Uterus (tissue), 4 donors: ENCODE measurements around the gene HOXA13. TPM values are rescaled to one million over a fixed set of nuclear protein-coding genes. Genes with fewer than 3 reads are reported as not detected.

Source experiments
- DNase-seq, 2 donors: peaks; one replicate each; pipeline ENCODE4 v3.0.0-alpha.2; 2019 to 2020
- H3K27ac ChIP-seq, 2 donors: fragments of 200-600 bp; sonication (generic); 1 replicate in 1 of 2; 2 replicates in 1 of 2; pipeline ENCODE4 v1.5.1; 2016 to 2018
- H3K27me3 ChIP-seq, 2 donors: fragments of 200-600 bp; sonication (generic); one replicate each; pipeline ENCODE4 v1.5.1; 2018 to 2019; ENCODE audit warnings: control low read depth in 1 of 2
- H3K36me3 ChIP-seq, 2 donors: fragments of 200-600 bp; sonication (generic); one replicate each; pipeline ENCODE4 v1.5.1; 2019; ENCODE audit warnings: control low read depth in 1 of 2
- H3K4me1 ChIP-seq, 2 donors: fragments of 200-600 bp; sonication (generic); one replicate each; pipeline ENCODE4 v1.5.1; 2018 to 2019; ENCODE audit warnings: control low read depth in 1 of 2
- H3K4me3 ChIP-seq, 2 donors: fragments of 200-600 bp; sonication (generic); 1 replicate in 1 of 2; 2 replicates in 1 of 2; pipeline ENCODE4 v1.5.1; 2018 to 2019; ENCODE audit warnings: mild to moderate bottlenecking in 1 of 2
- H3K9me3 ChIP-seq, 2 donors: fragments of 200-600 bp; sonication (generic); one replicate each; pipeline ENCODE4 v1.5.1; 2019; ENCODE audit warnings: control low read depth in 1 of 2
- CTCF ChIP-seq, 4 experiments: fragments of 200-600 bp in 2 of 4; fragments of 450-650 bp in 2 of 4; sonication (generic) in 2 of 4; IDR thresholded peaks; one replicate each; pipeline ENCODE4 v1.5.1; 2016 to 2019; ENCODE audit warnings: antibody characterized with exemption in 4 of 4, mild to moderate bottlenecking in 2 of 4, moderate library complexity in 1 of 4
- POLR2A ChIP-seq, 2 donors: fragments of 450-650 bp; IDR thresholded peaks; one replicate each; pipeline ENCODE4 v1.6.1; 2016; ENCODE audit warnings: antibody characterized with exemption in 2 of 2, mild to moderate bottlenecking in 1 of 2, moderate library complexity in 1 of 2
- intact Hi-C: fragments of 100-400 bp; cut with DNase I; formaldehyde crosslinking; loops from one replicate; pipeline ENCODE4 v1.15.1; 2023; ENCODE audit warnings: low total_unique reads
- total RNA-seq, 4 donors: library from RNA; depleted of rRNA in 3 of 4; stranded (reverse); fragments of >200 nt in 3 of 4; gene quantifications; one replicate each; pipeline versions ENCODE4 v1.1.0 to v1.2.4, GENCODE V29; 2014 to 2023
- donor health status: DM: yes; HTN: yes; CAD: no.

Gene HOXA13
- total RNA-seq, 4 donors from 2014 or later, result 0.40 to 27.5 (median 1.1) TPM

- Histone ChIP-seq H3K4me1 (no peaks in the 10 kb centered on the region), H3K27ac (peak within 1 kb of the TSS; percentile 94 to 96), H3K36me3 (no peaks in the 10 kb centered on the region), H3K27me3 (no peaks in the 10 kb centered on the region), H3K9me3 (no peaks in the 10 kb centered on the region), H3K4me3 (peak within 1 kb of the TSS; percentile 58 to 66)
- peak; percentile 87 to 88 for DNase-seq
- intact Hi-C loops, result no loop called here
- no peak for TF ChIP-seq CTCF (IDR thresholded peaks at IDR 0.05)
- TF ChIP-seq POLR2A (IDR thresholded peaks at IDR 0.05), result peak; percentile 54 to 68
Measured at GRCh38 chr7:27173956-27174873, 25.7 kb downstream of the HOXA13 start, which contains the start of gene HOXA10. TSS of gene HOXA10 (minus strand) at chr7:27174320. CDS start at chr7:27174306, 14 bp downstream.

- intact Hi-C loops, result no loop called here
- peak; percentile 28 to 45 for DNase-seq
- peak overlapping the region; percentile 94 to 96 for H3K27ac ChIP-seq
- no peak for TF ChIP-seq CTCF (IDR thresholded peaks at IDR 0.05)
- TF ChIP-seq POLR2A (IDR thresholded peaks at IDR 0.05), result no peak
- no peaks in the 10 kb centered on the region for H3K36me3 ChIP-seq
- no peaks in the 10 kb centered on the region for H3K27me3 ChIP-seq
- H3K4me3 ChIP-seq, result peak overlapping the region; percentile 58 to 66
- no peaks in the 10 kb centered on the region for H3K4me1 ChIP-seq
- no peaks in the 10 kb centered on the region for H3K9me3 ChIP-seq
Measured at GRCh38 chr7:27173511-27173955, 26.4 kb downstream of the HOXA13 start.

- peak; percentile 60 to 68 for TF ChIP-seq POLR2A (IDR thresholded peaks at IDR 0.05)
- no peak for TF ChIP-seq CTCF (IDR thresholded peaks at IDR 0.05)
- Histone ChIP-seq H3K27ac (peak overlapping the region; percentile 94 to 96), H3K9me3 (no peaks in the 10 kb centered on the region), H3K27me3 (no peaks in the 10 kb centered on the region), H3K4me3 (peak overlapping the region; percentile 58 to 66), H3K4me1 (no peaks in the 10 kb centered on the region), H3K36me3 (no peaks in the 10 kb centered on the region)
- intact Hi-C loops, result no loop called here
- peak; percentile 94 to 96 for DNase-seq
Measured at GRCh38 chr7:27172823-27173510, 26.9 kb downstream of the HOXA13 start.

- TF ChIP-seq CTCF (IDR thresholded peaks at IDR 0.05), result no peak
- TF ChIP-seq POLR2A (IDR thresholded peaks at IDR 0.05), result no peak
- DNase-seq, result no peak
- Histone ChIP-seq H3K4me1 (no peaks in the 10 kb centered on the region), H3K27ac (peak overlapping the region; percentile 94 to 96), H3K27me3 (no peaks in the 10 kb centered on the region), H3K9me3 (no peaks in the 10 kb centered on the region), H3K36me3 (no peaks in the 10 kb centered on the region), H3K4me3 (peak overlapping the region; percentile 58 to 66)
- intact Hi-C loops, result no loop called here
Measured at GRCh38 chr7:27172315-27172774, 27.5 kb downstream of the HOXA13 start.
